Epithelial cell of esophagus (primary cell): ENCODE results near the gene GINS1.

ENCODE experiments used
- DNase-seq: peaks from one replicate; pipeline ENCODE4 v3.0.0; 2010; ENCODE audit warnings: low read depth
- H3K4me3 ChIP-seq: 2 replicates; pipeline ENCODE4 v1.5.1; 2011; ENCODE audit warnings: mild to moderate bottlenecking, low read length, control low read depth
- CTCF ChIP-seq: IDR thresholded peaks from 2 replicates; pipeline ENCODE4 v1.5.1; 2011; ENCODE audit warnings: low read depth, mild to moderate bottlenecking, low read length, control low read depth, inconsistent platforms; ENCODE audit not compliant: insufficient read depth; ENCODE audit errors: missing control alignments

Gene GINS1

DNA sequence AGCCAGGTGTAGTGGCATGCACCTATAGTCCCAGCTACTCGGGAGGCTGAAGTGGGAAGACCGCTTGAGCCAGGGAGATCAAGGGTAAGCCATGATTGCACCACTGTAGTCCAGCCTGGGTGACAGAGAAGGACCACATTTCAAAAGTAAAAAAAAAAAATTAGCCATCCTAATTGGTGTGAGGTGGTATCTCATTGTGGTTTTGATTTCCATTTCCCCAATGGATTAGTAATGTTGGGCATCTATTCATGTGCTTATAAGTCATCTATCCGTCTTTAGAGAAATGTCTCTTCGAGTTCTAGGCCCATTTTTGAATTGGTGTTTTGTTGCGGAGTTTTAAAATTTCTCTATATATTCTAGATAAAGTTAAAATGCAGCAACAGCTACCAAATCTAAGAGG, 38.5 kb upstream of the GINS1 start:
- DNase-seq: no peak
- no peak for TF ChIP-seq CTCF
- no peak overlapping the region for H3K4me3 ChIP-seq

DNA sequence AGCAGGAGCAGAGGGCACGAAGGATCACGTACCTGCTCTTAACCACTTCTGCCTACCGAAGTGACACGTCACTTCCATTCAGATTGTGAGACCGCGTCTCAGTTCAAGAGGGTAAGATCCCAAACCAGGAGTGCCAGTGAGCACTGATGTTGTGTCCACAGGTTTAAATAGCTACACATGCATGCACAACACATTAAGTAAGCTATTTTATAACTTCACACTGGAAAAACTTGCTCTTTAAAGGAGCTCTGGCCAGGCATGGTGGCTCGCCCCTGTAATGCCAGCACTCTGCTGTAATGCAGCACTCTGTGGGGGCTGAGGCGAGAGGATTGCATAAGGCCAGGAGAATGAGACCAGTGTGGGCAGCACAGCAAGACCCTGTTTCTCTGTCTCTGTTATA, 37.9 kb upstream of the GINS1 start:
- no peak for DNase-seq
- no peak overlapping the region for H3K4me3 ChIP-seq
- TF ChIP-seq CTCF: no peak

DNA sequence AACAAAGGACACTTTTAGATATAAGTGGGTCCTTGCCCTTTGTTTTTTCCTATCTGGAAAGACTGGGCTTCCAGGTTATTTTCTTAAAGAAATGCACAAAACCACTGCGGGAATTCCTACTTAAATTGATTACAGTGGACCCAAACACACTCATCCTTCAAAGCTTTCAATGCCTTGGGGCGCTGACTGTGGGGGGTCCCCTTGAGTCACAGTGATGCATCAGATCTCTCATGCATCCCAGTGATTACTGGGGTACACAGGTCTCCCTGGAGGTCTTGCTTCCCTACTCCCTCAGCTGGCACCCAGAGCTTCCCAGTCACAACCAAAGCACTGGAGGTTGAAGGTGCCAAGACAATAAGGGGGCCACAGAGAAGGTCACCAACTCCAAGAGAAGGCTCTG, 37.5 kb upstream of the GINS1 start:
- no peak for TF ChIP-seq CTCF
- H3K4me3 ChIP-seq: no peak overlapping the region
- no peak for DNase-seq

DNA sequence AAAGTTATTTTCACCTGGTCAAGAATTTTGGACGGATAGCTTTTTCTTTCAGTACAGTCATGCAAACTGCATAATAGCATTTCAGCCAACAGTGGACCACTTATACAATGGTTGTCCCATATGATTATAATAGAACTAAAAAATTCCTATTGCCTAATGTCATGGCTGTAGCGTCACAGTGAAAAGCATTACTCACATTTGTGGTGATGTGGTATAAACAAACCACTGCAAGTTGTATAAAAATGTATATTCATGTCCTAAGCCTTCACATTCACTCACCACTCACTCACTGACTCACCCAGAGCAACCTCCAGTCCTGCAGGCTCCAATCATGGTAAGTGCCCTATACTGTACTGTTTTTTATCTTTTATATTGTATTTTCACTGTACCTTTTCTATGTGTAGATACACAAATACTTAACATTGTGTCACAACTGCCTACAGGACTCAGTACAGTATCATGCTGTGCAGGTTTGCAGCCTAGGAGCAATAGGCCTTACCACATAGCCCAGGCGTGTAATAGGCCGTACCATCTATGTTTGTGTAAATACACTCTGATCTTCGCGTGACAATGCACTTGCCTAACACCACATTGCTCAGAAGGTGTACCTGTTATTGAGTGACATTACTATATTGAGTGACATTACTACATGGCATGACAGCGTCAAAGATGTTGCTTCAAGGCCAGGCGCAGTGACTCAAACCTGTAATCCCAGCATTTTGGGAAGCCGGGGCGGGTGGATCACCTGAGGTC, 34.7 kb upstream of the GINS1 start:
- H3K4me3 ChIP-seq: no peak overlapping the region
- TF ChIP-seq CTCF: no peak
- peak; percentile 92 for DNase-seq

- H3K4me3 ChIP-seq: no peak overlapping the region
Measured at GRCh38 chr20:25374842-25375241, 32.6 kb upstream of the GINS1 start.

GRCh38 chr20:25376236-25376635, 31.2 kb upstream of the GINS1 start:
- DNase-seq: no peak
- no peak for TF ChIP-seq CTCF
- no peak overlapping the region for H3K4me3 ChIP-seq

More at GRCh38 chr20:25374842-25375241, 32.6 kb upstream of the GINS1 start:
- no peak for DNase-seq
- no peak for TF ChIP-seq CTCF

GRCh38 chr20:25376886-25377285, 30.6 kb upstream of the GINS1 start:
- no peak for TF ChIP-seq CTCF
- no peak overlapping the region for H3K4me3 ChIP-seq
- DNase-seq: no peak
